Keratinocyte (primary cell): ENCODE data around the gene SLC25A47. TPM values are rescaled to one million over a fixed set of nuclear protein-coding genes. Genes with fewer than 3 reads are reported as not detected.

Experiments
- DNase-seq: peaks from one replicate; pipeline ENCODE4 v3.0.0-alpha.2; 2011; ENCODE audit warnings: low read depth, missing footprints, low spot score
- FAIRE-seq: peaks from 2 replicates; lab custom pipeline; 2011; peaks lifted over from hg19 to GRCh38; lab: Jason Lieb, UNC
- H2AFZ ChIP-seq: 2 replicates; pipeline ENCODE4 v1.6.0; 2012; ENCODE audit warnings: low read length, control low read depth, inconsistent platforms; ENCODE audit not compliant: control insufficient read depth
- H3K27ac ChIP-seq: 2 replicates; pipeline ENCODE4 v1.5.1; 2011; ENCODE audit warnings: low read length; ENCODE audit not compliant: control insufficient read depth, insufficient read depth
- H3K27me3 ChIP-seq: 3 replicates; pipeline ENCODE4 v1.6.0; 2011; ENCODE audit warnings: low read length; ENCODE audit not compliant: control insufficient read depth, insufficient read depth; ENCODE audit errors: extremely low read depth
- H3K36me3 ChIP-seq, 2 experiments: 2 replicates in 1 of 2; 3 replicates in 1 of 2; pipeline ENCODE4 v1.5.1; 2011; ENCODE audit warnings: low read length in 2 of 2, mild to moderate bottlenecking in 1 of 2; ENCODE audit not compliant: control insufficient read depth in 2 of 2, insufficient read depth in 2 of 2; ENCODE audit errors: extremely low read depth in 1 of 2
- H3K4me1 ChIP-seq: 3 replicates; pipeline ENCODE4 v1.5.1; 2011; ENCODE audit warnings: low read length; ENCODE audit not compliant: control insufficient read depth, insufficient read depth; ENCODE audit errors: extremely low read depth
- H3K4me2 ChIP-seq: 3 replicates; pipeline ENCODE4 v1.6.0; 2011; ENCODE audit warnings: low read depth, low read length; ENCODE audit not compliant: control insufficient read depth, insufficient read depth; ENCODE audit errors: extremely low read depth
- H3K4me3 ChIP-seq, 3 experiments: fragments of 200-600 bp in 1 of 3; sonication (generic) in 1 of 3; 2 replicates in 2 of 3; 3 replicates in 1 of 3; pipeline ENCODE4 v1.5.1; 2011 to 2016; ENCODE audit warnings: low read length in 3 of 3, mild to moderate bottlenecking in 3 of 3, control low read depth in 2 of 3, inconsistent platforms in 1 of 3, low read depth in 1 of 3, mixed read lengths in 1 of 3, mixed run types in 1 of 3, moderate library complexity in 1 of 3; ENCODE audit not compliant: control insufficient read depth in 2 of 3, insufficient read depth in 2 of 3; ENCODE audit errors: extremely low read depth in 1 of 3
- H3K79me2 ChIP-seq: 2 replicates; pipeline ENCODE4 v1.6.0; 2012; ENCODE audit warnings: low read length; ENCODE audit not compliant: control insufficient read depth, insufficient read depth
- H3K9ac ChIP-seq: 3 replicates; pipeline ENCODE4 v1.6.0; 2011; ENCODE audit warnings: low read length; ENCODE audit not compliant: control insufficient read depth, insufficient read depth; ENCODE audit errors: extremely low read depth
- H3K9me1 ChIP-seq: 3 replicates; pipeline ENCODE4 v1.6.0; 2011; ENCODE audit warnings: low read length; ENCODE audit not compliant: control insufficient read depth, insufficient read depth; ENCODE audit errors: extremely low read depth
- H3K9me3 ChIP-seq: 2 replicates; pipeline ENCODE4 v1.5.1; 2012; ENCODE audit warnings: low read depth, low read length; ENCODE audit not compliant: control insufficient read depth
- H4K20me1 ChIP-seq: 3 replicates; pipeline ENCODE4 v1.6.0; 2011; ENCODE audit warnings: low read length; ENCODE audit not compliant: control insufficient read depth, insufficient read depth; ENCODE audit errors: extremely low read depth
- CTCF ChIP-seq, 3 experiments: IDR thresholded peaks in 1 of 3; conservative IDR thresholded peaks in 1 of 3; optimal IDR thresholded peaks in 1 of 3; 2 replicates in 2 of 3; 3 replicates in 1 of 3; pipeline versions ENCODE3 to v1.5.1; 2011; ENCODE audit warnings: low read length in 3 of 3, mild to moderate bottlenecking in 3 of 3, moderate library complexity in 2 of 3, control low read depth in 1 of 3, inconsistent platforms in 1 of 3; ENCODE audit not compliant: insufficient read depth in 2 of 3; ENCODE audit errors: extremely low read depth in 1 of 3
- EZH2 ChIP-seq: IDR thresholded peaks from one replicate; pipeline ENCODE4 v1.6.1; 2012; ENCODE audit warnings: inconsistent platforms, mild to moderate bottlenecking, low read length, moderate library complexity
- dilution Hi-C: fragments of 300-500 bp; cut with MboI; formaldehyde crosslinking; loops from one replicate; pipeline ENCODE4 v1.7.0; 2020; ENCODE audit warnings: low sequenced_read_pairs; ENCODE audit not compliant: extremely low pct_ligation_motif_present
- polyA plus RNA-seq, 5 experiments: library from polyadenylated mRNA; depleted of rRNA in 3 of 5; stranded (reverse) in 3 of 5; stranded (forward) in 1 of 5; unstranded in 1 of 5; fragments of >200 nt; gene quantifications; 1 replicate in 1 of 5; 2 replicates in 3 of 5; 3 replicates in 1 of 5; pipeline versions ENCODE4 v1.2.1 to v1.2.3, GENCODE V29; 2011 to 2012; ENCODE audit warnings: missing spikeins in 2 of 5, low read depth in 1 of 5, low replicate concordance in 1 of 5

SLC25A47 gene
- polyA plus RNA-seq, 1 donor (not counting 4 experiments of a cell fraction or from before 2014, with no cell fraction given), result not detected

DNA sequence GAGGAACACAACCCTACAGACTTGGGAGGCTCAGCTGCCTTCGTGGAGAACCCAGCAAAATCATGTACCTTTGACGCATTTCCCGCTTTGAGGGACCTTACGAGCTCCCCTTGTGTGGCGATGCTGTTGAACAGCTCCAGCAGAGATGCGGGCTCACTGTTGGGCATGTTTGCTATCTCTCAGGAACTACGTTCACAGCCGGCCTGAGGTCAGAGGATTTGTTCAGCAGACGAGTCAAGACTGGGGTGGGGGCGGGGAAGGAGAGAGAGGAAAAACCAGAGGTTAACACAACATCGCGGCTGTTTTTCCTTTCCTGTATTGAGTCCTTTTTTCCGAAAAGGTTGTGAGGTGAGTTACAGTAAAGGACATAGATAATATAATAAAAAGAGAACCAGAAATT is 45.9 kb downstream of the SLC25A47 start:
- Histone ChIP-seq H3K9me1 (no peaks in the 10 kb centered on the region), H4K20me1 (no peaks in the 10 kb centered on the region), H3K27ac (no peak overlapping the region), H2AFZ (no peak overlapping the region), H3K79me2 (no peaks in the 10 kb centered on the region), H3K4me2 (no peak overlapping the region), H3K4me1 (peaks cover 4% of the 10 kb centered on the region), H3K36me3 (peaks cover 0 to 33% of the 10 kb centered on the region in 2 experiments), H3K27me3 (no peaks in the 10 kb centered on the region), H3K9me3 (no peaks in the 10 kb centered on the region), H3K9ac (no peak overlapping the region), H3K4me3 (no peak overlapping the region)
- TF ChIP-seq CTCF (optimal IDR thresholded peaks at IDR 0.05 in 1 of 3, IDR thresholded peaks at IDR 0.05 in 1 of 3, conservative IDR thresholded peaks at IDR 0.05 in 1 of 3; ENCODE audit: extremely low read depth in 1 of 3, insufficient read depth in 2 of 3, low read length in 3 of 3) (no peak), EZH2 (no peak)
- DNase-seq (no peak), FAIRE-seq (no peak)
- dilution Hi-C loops, result no loop called here

DNA sequence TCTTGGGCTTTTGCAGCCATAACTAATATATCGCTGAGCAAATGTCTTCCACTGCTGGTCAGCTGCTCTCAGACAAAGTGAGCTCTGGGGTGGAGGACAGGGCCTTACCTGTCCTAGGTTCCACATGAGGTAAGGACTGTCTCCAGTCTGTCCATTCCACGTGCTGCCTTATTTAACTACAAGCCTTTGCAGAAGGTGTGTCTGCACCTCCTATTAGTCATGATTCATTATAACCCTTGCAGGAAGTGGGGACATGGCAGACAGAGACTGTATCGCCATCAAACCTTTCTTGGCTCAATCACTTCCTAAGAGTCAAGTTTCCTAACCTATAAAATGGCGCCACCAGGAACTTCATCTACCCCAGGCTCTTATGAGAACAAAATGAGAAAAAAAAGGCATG is 46.9 kb downstream of the SLC25A47 start:
- Histone ChIP-seq H3K4me1 (peaks cover 10% of the 10 kb centered on the region), H3K36me3 (peaks cover 0 to 33% of the 10 kb centered on the region in 2 experiments), H2AFZ (no peak overlapping the region), H3K27me3 (no peaks in the 10 kb centered on the region), H3K9ac (no peak overlapping the region), H3K79me2 (peaks cover 3% of the 10 kb centered on the region), H3K9me3 (no peaks in the 10 kb centered on the region), H3K9me1 (no peaks in the 10 kb centered on the region), H4K20me1 (no peaks in the 10 kb centered on the region), H3K27ac (no peak overlapping the region), H3K4me2 (no peak overlapping the region), H3K4me3 (no peak overlapping the region)
- FAIRE-seq (peak; percentile 46), DNase-seq (no peak)
- dilution Hi-C loops, result no loop called here
- TF ChIP-seq EZH2, result no peak
- TF ChIP-seq CTCF (optimal IDR thresholded peaks at IDR 0.05 in 1 of 3, IDR thresholded peaks at IDR 0.05 in 1 of 3, conservative IDR thresholded peaks at IDR 0.05 in 1 of 3; ENCODE audit: extremely low read depth in 1 of 3, insufficient read depth in 2 of 3, low read length in 3 of 3), result no peak
